GM23248 (cell line): Measurements from ENCODE around the gene SMNDC1. TPM values are rescaled to one million over a fixed set of nuclear protein-coding genes. Genes with fewer than 3 reads are reported as not detected.
"Not testable (repeated sequence)": the region's sequence is repeated elsewhere in the genome, so short reads cannot be mapped to it uniquely, and the experiment has no call there.

ENCODE experiments used
- DNase-seq: peaks from one replicate; pipeline ENCODE4 v3.0.0-alpha.2; 2015
- H2AFZ ChIP-seq: fragments of 200-600 bp; sonication (generic); 2 replicates; pipeline ENCODE4 v1.6.1; 2016; ENCODE audit warnings: antibody characterized with exemption
- H3F3A ChIP-seq: fragments of 200-600 bp; sonication (generic); 2 replicates; pipeline ENCODE4 v1.6.1; 2016; ENCODE audit warnings: mild to moderate bottlenecking, antibody characterized with exemption, mixed run types; ENCODE audit not compliant: insufficient read depth
- H3K27ac ChIP-seq: fragments of 200-600 bp; sonication (generic); 2 replicates; pipeline ENCODE4 v1.5.1; 2016; ENCODE audit warnings: mild to moderate bottlenecking
- H3K27me3 ChIP-seq: fragments of 200-600 bp; sonication (generic); replicated peaks from 2 replicates; pipeline ENCODE4 v1.6.1; 2016; ENCODE audit warnings: mild to moderate bottlenecking; ENCODE audit not compliant: insufficient read depth
- H3K36me3 ChIP-seq: fragments of 200-600 bp; sonication (generic); 2 replicates; pipeline ENCODE4 v1.6.1; 2016; ENCODE audit warnings: low read depth, mild to moderate bottlenecking
- H3K4me1 ChIP-seq: fragments of 200-600 bp; sonication (generic); 2 replicates; pipeline ENCODE4 v1.6.1; 2016; ENCODE audit warnings: mild to moderate bottlenecking; ENCODE audit not compliant: insufficient read depth
- H3K4me2 ChIP-seq: fragments of 200-600 bp; sonication (generic); one replicate; pipeline ENCODE4 v1.6.1; 2016; ENCODE audit warnings: mild to moderate bottlenecking; ENCODE audit not compliant: unreplicated experiment
- H3K4me3 ChIP-seq: fragments of 200-600 bp; sonication (generic); 2 replicates; pipeline ENCODE4 v1.5.1; 2016; ENCODE audit warnings: mild to moderate bottlenecking
- H3K79me2 ChIP-seq: fragments of 200-600 bp; sonication (generic); 2 replicates; pipeline ENCODE4 v1.6.1; 2016; ENCODE audit warnings: mild to moderate bottlenecking; ENCODE audit not compliant: insufficient read depth
- H3K9ac ChIP-seq: fragments of 200-600 bp; sonication (generic); 2 replicates; pipeline ENCODE4 v1.6.1; 2016; ENCODE audit warnings: mild to moderate bottlenecking
- H3K9me2 ChIP-seq: fragments of 200-600 bp; sonication (generic); 2 replicates; pipeline ENCODE4 v1.6.1; 2016; ENCODE audit warnings: mixed run types, mild to moderate bottlenecking, moderate library complexity; ENCODE audit not compliant: insufficient read depth
- H3K9me3 ChIP-seq: fragments of 200-600 bp; sonication (generic); one replicate; pipeline ENCODE4 v1.6.1; 2017; ENCODE audit warnings: low read depth
- H4K20me1 ChIP-seq: fragments of 200-600 bp; sonication (generic); 2 replicates; pipeline ENCODE4 v1.6.0; 2016; ENCODE audit not compliant: insufficient read depth
- EZH2 ChIP-seq: fragments of 200-600 bp; sonication (generic); IDR thresholded peaks from 2 replicates; pipeline ENCODE4 v1.6.1; 2018; ENCODE audit warnings: antibody characterized with exemption, mild to moderate bottlenecking; ENCODE audit not compliant: insufficient read depth, poor library complexity, severe bottlenecking
- EZH2phosphoT487 ChIP-seq: fragments of 200-600 bp; sonication (generic); IDR thresholded peaks from 2 replicates; pipeline ENCODE4 v1.6.1; 2018; ENCODE audit warnings: antibody characterized with exemption, moderate library complexity, mild to moderate bottlenecking, low read depth; ENCODE audit not compliant: insufficient read depth
- WGBS, 2 experiments: methylation state at CpG; one replicate each; pipeline ENCODE4 v1.1.6; 2015 to 2017; ENCODE audit warnings: low lambda C conversion rate in 2 of 2, low coverage in 1 of 2; ENCODE audit errors: missing lambda C conversion rate in 2 of 2; 5-methylcytosine and 5-hydroxymethylcytosine counted together
- in situ Hi-C: fragments of 300-500 bp; cut with MboI; formaldehyde crosslinking; loops from 2 replicates; pipeline ENCODE4 v1.15.0; 2020
- polyA plus RNA-seq: library from polyadenylated mRNA; unstranded; fragments of >200 nt; fragmentation: Nextera tagmentation; extraction: Ambion mirVana; gene quantifications from 2 replicates; pipeline ENCODE4 v1.2.1, GENCODE V29; 2016
- total RNA-seq: library from RNA; depleted of rRNA; stranded (reverse); fragments of >200 nt; shearing (Covaris generic); gene quantifications from 2 replicates; pipeline ENCODE4 v1.2.3, GENCODE V29; 2014

SMNDC1 gene
- total and polyA plus RNA-seq, 2 experiments from 2014 or later = 5.3 to 21.6 TPM

DNA sequence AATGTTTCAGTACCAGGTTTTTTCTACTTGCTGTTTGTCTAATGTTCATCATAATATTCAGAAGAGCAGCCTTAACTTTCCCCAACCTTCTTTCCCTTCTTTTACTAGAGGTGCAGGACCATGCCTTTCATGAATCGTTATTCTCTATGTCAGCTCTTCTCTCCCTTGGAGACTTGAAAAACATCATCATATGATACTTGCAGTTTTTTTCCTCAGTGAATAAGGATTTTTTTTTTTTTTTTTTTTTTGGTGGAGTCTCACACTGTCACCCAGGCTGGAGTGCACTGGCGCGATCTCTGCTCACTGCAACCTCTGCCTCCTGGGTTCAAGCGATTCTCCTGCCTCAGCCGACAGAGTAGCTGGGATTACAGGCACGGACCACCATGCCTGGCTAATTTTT lies 30.1 kb downstream of the SMNDC1 start:
- H3K36me3 ChIP-seq = no peaks in the 10 kb centered on the region
- H3K9me3 ChIP-seq = no peaks in the 10 kb centered on the region
- DNase-seq = no peak
- H4K20me1 ChIP-seq = no peaks in the 10 kb centered on the region
- no peak overlapping the region for H3K4me3 ChIP-seq
- H3F3A ChIP-seq = no peaks in the 10 kb centered on the region
- WGBS, 2 experiments = 73 to 75% methylated on average over 6 of the region's 6 CpGs
- H3K9me2 ChIP-seq = no peaks in the 10 kb centered on the region
- in situ Hi-C loops = no loop called here
- H3K4me2 ChIP-seq = no peak overlapping the region
- no peak overlapping the region for H3K27ac ChIP-seq
- H2AFZ ChIP-seq = no peak overlapping the region
- H3K9ac ChIP-seq = no peak overlapping the region
- H3K27me3 ChIP-seq = no peaks in the 10 kb centered on the region
- no peak for TF ChIP-seq EZH2
- TF ChIP-seq EZH2phosphoT487 = no peak
- H3K79me2 ChIP-seq = peaks cover 6% of the 10 kb centered on the region; the same call in 1 of the 2 replicates
- H3K4me1 ChIP-seq = peaks cover 3% of the 10 kb centered on the region; the same call in 1 of the 2 replicates

GRCh38 chr10:110274072-110274627 lies 30.6 kb downstream of the SMNDC1 start:
- no peak overlapping the region for H2AFZ ChIP-seq
- H3K4me3 ChIP-seq = no peak overlapping the region
- no peaks in the 10 kb centered on the region for H3K9me2 ChIP-seq
- no peaks in the 10 kb centered on the region for H3K36me3 ChIP-seq
- no peak overlapping the region for H3K9ac ChIP-seq
- no peak overlapping the region for H3K27ac ChIP-seq
- peaks cover 7% of the 10 kb centered on the region; the same call in 1 of the 2 replicates for H3K4me1 ChIP-seq
- in situ Hi-C loops = no loop called here
- TF ChIP-seq EZH2 (no peak), EZH2phosphoT487 (no peak)
- no peaks in the 10 kb centered on the region for H3F3A ChIP-seq
- no peaks in the 10 kb centered on the region for H3K27me3 ChIP-seq
- no peak overlapping the region for H3K4me2 ChIP-seq
- no peak for DNase-seq
- H4K20me1 ChIP-seq = no peaks in the 10 kb centered on the region
- peaks cover 6% of the 10 kb centered on the region; the same call in 1 of the 2 replicates for H3K79me2 ChIP-seq
- no peaks in the 10 kb centered on the region for H3K9me3 ChIP-seq

DNA sequence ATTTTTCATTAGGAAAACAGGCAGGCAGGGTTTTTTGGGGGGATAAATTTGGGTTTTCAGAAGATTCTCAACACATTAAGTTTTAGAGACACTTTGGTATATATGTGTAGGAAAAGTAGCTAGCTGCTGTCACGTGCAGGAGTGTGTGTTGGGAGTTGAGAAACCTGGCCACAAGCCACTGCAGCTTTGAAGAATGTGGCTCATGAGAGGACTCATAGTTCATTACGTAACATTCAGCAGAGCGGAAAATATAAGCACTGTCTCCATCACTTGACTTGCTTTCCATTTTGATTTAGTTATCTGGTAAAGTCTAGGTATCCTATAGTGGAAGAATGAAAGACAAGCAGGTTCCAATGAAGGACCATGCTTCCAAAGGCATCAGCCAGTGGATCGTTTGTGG lies 31.2 kb downstream of the SMNDC1 start:
- no peaks in the 10 kb centered on the region for H4K20me1 ChIP-seq
- in situ Hi-C loops = no loop called here
- WGBS, 2 experiments = 44 to 50% methylated on average over 4 of the region's 4 CpGs
- TF ChIP-seq EZH2 (no peak), EZH2phosphoT487 (no peak)
- H3K9me2 ChIP-seq = no peaks in the 10 kb centered on the region
- no peaks in the 10 kb centered on the region for H3K27me3 ChIP-seq
- H3K27ac ChIP-seq = 0 out of 2 replicates have a peak overlapping the region, but pooled peaks have one; percentile 25
- H3K9ac ChIP-seq = no peak overlapping the region
- H3F3A ChIP-seq = no peaks in the 10 kb centered on the region
- no peak overlapping the region for H3K4me2 ChIP-seq
- H2AFZ ChIP-seq = no peak overlapping the region
- DNase-seq = peak; percentile 90
- H3K9me3 ChIP-seq = no peaks in the 10 kb centered on the region
- no peak overlapping the region for H3K4me3 ChIP-seq
- H3K79me2 ChIP-seq = peaks cover 6% of the 10 kb centered on the region; the same call in 1 of the 2 replicates
- H3K36me3 ChIP-seq = no peaks in the 10 kb centered on the region
- peaks cover 9% of the 10 kb centered on the region; the same call in 1 of the 2 replicates for H3K4me1 ChIP-seq

GRCh38 chr10:110272995-110273394 lies 31.7 kb downstream of the SMNDC1 start:
- H3K4me2 ChIP-seq, H3K4me1 ChIP-seq, H3K36me3 ChIP-seq, H4K20me1 ChIP-seq, H2AFZ ChIP-seq, H3F3A ChIP-seq, H3K27me3 ChIP-seq, in situ Hi-C loops, H3K9me2 ChIP-seq, DNase-seq, H3K79me2 ChIP-seq, H3K9ac ChIP-seq, H3K4me3 ChIP-seq, H3K9me3 ChIP-seq: not testable (repeated sequence)
- 0 out of 2 replicates have a peak overlapping the region, but pooled peaks have one; percentile 25 for H3K27ac ChIP-seq
- WGBS, 2 experiments = 92 to 98% methylated on average over 10 to 15 of the region's 15 CpGs
